Measurements from ENCODE around the gene C9orf43. TPM values are rescaled to one million over a fixed set of nuclear protein-coding genes. Genes with fewer than 3 reads are reported as not detected.
A peak's percentile ranks its signal among the peaks of the same experiment; 100 is the strongest.
"Not testable (repeated sequence)": the region's sequence is repeated elsewhere in the genome, so short reads cannot be mapped to it uniquely, and the experiment has no call there.

Gene C9orf43
- total RNA-seq, 1 donor from 2014 or later = 0.96 TPM

- ATAC-seq = no peak
- no peak for DNase-seq (ENCODE audit: low spot score)
Observed at GRCh38 chr9:113380869-113381378, 29.6 kb upstream of the C9orf43 start.

- DNase-seq (ENCODE audit: low spot score); ATAC-seq: not testable (repeated sequence)
Observed at GRCh38 chr9:113381441-113381840, 29.1 kb upstream of the C9orf43 start.

DNA sequence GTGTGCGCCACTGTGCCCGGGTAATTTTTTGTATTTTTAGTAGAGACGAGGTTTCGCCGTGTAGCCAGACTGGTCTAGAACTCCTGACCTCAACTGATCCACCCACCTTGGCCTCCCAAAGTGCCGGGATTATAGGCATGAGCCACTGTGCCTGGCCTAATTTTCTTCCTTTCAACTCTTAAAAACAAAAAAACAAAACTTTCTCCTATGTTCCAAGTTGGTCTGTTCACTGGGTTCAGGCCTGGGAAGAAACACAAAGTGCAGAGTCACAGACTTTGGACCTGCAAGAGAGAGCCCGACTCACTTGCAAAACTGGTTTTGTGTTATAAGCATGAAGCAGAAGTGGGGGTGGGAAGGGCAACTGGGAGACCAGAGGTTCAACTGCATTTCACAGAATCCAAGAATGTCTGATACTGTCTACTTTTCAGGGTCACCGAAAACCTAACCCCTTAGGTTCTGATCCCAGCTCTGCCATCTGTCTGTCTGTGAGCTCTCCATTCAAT, 28.6 kb upstream of the C9orf43 start:
- DNase-seq (ENCODE audit: low spot score) = peak; percentile 88
- ATAC-seq = peak; percentile 72

- ATAC-seq (no peak), DNase-seq (ENCODE audit: low spot score) (no peak)
Observed at GRCh38 chr9:113386571-113387393, 23.8 kb upstream of the C9orf43 start.

- DNase-seq (ENCODE audit: low spot score) (peak; percentile 90), ATAC-seq (peak; percentile 69)
Observed at GRCh38 chr9:113387560-113388230, 22.9 kb upstream of the C9orf43 start.

DNA sequence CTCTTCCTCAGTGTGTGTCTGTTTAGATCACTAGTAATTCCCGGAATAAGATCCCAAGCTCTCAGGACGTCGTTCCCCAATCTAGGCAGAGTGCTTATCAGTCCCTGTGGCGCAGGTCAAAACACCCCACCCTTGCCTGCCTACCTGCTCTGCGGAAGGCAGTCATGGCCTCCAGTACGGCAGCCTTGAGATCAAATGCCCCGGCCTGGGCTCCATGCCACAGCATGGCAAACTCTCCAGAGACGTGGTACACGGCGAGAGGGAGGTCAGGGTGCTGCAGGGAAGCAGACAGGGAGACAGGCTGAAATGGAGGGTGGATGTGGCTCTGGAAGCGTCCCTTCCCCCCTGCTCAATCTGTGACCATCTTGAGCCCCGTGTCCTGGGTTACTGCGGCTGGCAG, 21.7 kb upstream of the C9orf43 start:
- ATAC-seq (peak; percentile 73), DNase-seq (ENCODE audit: low spot score) (peak; percentile 92)

DNA sequence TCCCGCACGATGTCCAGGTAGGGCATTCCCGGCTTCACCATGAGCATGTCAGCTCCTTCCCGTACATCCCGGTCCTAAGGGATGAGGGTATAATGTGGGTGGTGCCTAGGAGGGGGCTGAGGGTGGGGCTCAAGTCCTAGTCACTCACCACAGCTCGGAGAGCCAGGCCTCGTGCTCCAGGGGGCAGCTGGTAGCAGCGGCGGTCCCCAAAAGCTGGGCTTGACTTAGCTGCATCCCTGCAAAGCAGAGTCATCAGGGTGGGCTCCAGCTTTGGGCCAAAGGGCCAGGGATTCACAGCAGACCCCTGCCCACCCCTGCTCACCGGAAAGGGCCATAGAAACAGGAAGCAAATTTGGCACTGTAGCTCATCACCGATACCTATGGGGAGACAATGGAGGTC, 21.1 kb upstream of the C9orf43 start:
- no peak for DNase-seq (ENCODE audit: low spot score)
- no peak for ATAC-seq

DNA sequence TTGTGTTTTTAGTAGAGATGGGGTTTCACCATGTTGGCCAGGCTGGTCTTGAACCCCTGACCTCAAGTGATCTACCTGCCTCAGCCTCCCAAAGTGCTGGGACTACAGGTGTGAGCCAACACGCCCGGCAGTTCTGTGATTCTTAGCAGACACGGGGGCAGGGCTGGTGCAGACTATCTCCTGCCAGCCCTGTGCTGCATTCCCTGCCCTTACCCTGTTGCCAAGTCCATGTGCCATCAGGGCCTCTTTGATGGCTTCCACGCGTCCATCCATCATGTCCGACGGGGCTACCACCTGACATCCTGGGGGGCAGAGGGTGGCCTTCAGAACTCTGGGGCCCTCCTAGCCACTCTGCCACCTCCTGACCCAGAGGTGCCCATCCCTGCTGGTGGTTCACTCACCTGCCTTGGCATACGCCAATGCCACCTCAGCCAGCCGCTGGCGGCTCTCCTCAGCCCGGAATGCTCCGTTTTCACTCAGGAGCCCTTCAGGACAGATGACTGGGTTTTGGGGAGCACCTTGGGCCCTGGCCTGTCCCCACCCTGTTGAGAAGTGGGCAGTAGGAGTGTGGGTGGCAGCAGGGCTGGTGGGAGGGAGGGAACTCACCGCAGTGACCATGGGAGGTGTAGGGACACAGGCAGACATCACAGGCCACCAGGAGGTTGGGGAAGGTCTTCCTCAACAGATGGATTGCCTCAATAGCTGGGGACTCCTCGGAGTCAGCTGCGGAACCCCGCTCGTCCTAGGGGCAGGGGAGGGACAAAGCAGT, 20.2 kb upstream of the C9orf43 start:
- DNase-seq (ENCODE audit: low spot score) (no peak), ATAC-seq (peak; percentile 41)

GRCh38 chr9:113391917-113392316, 18.6 kb upstream of the C9orf43 start:
- ATAC-seq = no peak
- no peak for DNase-seq (ENCODE audit: low spot score)

GRCh38 chr9:113393281-113393680, 17.3 kb upstream of the C9orf43 start:
- ATAC-seq (no peak), DNase-seq (ENCODE audit: low spot score) (no peak)

GRCh38 chr9:113395000-113395861, 15.3 kb upstream of the C9orf43 start:
- ATAC-seq = peak; percentile 69
- DNase-seq (ENCODE audit: low spot score) = peak; percentile 83

- DNase-seq (ENCODE audit: low spot score) (no peak), ATAC-seq (no peak)
Observed at GRCh38 chr9:113397203-113397631, 13.3 kb upstream of the C9orf43 start.

GRCh38 chr9:113398796-113399195, 11.8 kb upstream of the C9orf43 start:
- peak; percentile 23 for ATAC-seq
- peak; percentile 55 for DNase-seq (ENCODE audit: low spot score)

GRCh38 chr9:113399646-113400200, 10.8 kb upstream of the C9orf43 start:
- peak; percentile 29 for ATAC-seq
- DNase-seq (ENCODE audit: low spot score) = peak; percentile 60

DNA sequence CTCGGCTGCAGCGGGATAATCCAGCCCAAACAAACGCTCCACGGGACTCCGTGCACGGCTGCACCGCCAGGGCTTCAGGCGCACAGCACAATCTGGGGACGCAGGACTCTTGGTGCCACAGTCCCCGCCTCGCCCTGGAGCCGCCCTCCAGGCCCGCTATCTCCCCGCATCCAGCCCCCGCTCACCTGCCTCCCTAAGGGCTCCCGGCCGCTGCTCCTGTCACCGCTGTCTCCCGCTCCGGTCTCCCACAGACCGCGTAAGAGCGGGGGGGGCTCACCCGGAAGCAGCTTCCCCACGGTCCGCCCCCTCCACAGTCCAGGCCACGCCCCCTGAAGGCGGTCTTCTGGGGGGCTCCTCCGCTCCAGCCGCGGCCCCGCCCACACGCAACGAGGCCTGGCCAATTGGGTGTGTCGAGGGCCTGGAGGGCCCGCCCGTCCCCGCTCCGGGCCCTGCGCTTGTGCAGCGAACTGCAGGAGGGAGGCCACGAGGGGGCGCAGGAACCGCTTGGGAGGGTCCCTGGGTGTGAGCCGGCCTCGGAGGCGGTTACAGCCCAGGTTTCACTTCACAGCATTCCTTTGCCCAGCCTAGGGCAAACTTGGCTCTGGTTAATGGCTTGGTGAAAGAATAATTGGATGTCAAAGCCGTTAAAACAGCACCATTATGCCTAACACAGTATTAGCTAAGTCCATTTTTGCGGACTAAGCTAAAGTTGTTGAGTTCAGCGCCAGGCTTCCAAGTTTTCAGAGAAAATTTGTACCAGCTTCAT, 9.3 kb upstream of the C9orf43 start, which contains the start of gene ALAD:
Gene ALAD (minus strand): TSS at position 258 of the 766 bp plus-strand sequence. CDS start 7,725 bp downstream, outside the sequence.
- DNase-seq (ENCODE audit: low spot score) (peak; percentile 100), ATAC-seq (peak; percentile 92)

- DNase-seq (ENCODE audit: low spot score) (no peak), ATAC-seq (no peak)
Observed at GRCh38 chr9:113403646-113404045, 6.9 kb upstream of the C9orf43 start.

DNA sequence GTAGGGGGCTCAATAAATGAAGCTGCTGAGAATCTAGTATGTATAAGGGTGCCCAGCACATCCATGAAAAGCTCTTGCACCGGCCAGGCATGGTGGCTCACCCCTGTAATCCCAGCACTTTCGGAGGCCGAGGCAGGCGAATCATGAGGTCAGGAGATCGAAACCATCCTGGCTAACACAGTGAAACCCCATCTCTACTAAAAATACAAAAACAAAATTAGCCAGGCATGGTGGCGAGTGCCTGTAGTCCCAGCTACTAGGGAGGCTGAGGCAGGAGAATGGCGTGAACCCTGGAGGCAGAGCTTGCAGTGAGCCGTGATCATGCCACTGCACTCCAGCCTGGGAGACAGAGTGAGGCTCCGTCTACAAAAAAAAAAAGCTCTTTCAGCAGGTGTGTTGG, 4.2 kb upstream of the C9orf43 start:
- not testable (repeated sequence) for ATAC-seq; DNase-seq (ENCODE audit: low spot score)

DNA sequence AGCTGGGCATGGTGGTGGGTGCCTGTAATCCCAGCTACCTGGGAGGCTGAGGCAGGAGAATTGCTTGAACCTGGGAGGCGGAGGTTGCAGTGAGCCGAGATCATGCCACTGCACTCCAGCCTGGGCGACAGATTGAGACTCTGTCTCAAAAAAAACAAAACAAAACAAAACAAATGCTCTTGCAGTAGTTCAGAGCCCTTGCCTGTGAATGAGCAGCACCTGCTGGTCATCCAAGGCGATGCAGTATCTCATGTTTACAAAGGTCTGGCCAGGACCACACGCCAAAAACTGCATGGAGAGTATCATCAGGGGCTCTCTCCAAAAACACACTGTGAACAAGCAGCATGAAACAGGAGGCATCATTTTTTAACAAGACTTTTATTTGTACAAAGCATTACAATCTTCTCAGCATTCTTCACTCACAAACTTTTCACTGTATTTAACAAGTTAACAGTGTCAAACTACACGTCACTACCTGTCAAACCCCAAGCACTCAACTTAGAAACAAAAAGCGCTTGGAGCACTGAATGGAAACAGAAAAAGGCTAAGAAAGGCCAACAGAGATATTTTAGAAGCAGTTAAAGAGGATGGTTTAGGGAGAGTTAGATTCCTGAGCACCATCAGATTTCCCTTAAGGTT, 3.6 kb upstream of the C9orf43 start:
- DNase-seq (ENCODE audit: low spot score) (peak; percentile 74), ATAC-seq (peak; percentile 65)
